GM18951 (cell line): ENCODE results near the gene KRTAP4-6.
"Not testable (repeated sequence)": the region's sequence is repeated elsewhere in the genome, so short reads cannot be mapped to it uniquely, and the experiment has no call there.

Source experiments
- POLR2A ChIP-seq: IDR thresholded peaks from 4 replicates; pipeline ENCODE4 v1.6.1; 2011; ENCODE audit warnings: mild to moderate bottlenecking; ENCODE audit not compliant: insufficient read length, insufficient read depth; ENCODE audit errors: extremely low read depth
- in situ Hi-C: fragments of 300-500 bp; cut with MboI; formaldehyde crosslinking; loops from one replicate; pipeline ENCODE4 v1.12.0; 2022; ENCODE audit warnings: low sequenced_read_pairs, mixed read lengths, inconsistent platforms; ENCODE audit not compliant: unreplicated experiment

Gene KRTAP4-6

GRCh38 chr17:41107941-41108450, 32.3 kb downstream of the KRTAP4-6 start:
- TF ChIP-seq POLR2A = no peak
- in situ Hi-C loops = no loop called here

GRCh38 chr17:41105347-41105746, 35.0 kb downstream of the KRTAP4-6 start, which contains the start of gene KRTAP4-9:
Gene KRTAP4-9, plus strand, starts transcription at chr17:41105389. Its CDS starts 0 bp downstream, at chr17:41105389.
- in situ Hi-C loops = not testable (repeated sequence)

GRCh38 chr17:41104386-41105038, 35.8 kb downstream of the KRTAP4-6 start:
- in situ Hi-C loops = not testable (repeated sequence)

GRCh38 chr17:41103896-41104295, 36.4 kb downstream of the KRTAP4-6 start:
- in situ Hi-C loops = no loop called here
- no peak for TF ChIP-seq POLR2A

GRCh38 chr17:41101586-41102259, 38.6 kb downstream of the KRTAP4-6 start, which contains the start of gene KRTAP4-16:
Gene KRTAP4-16, minus strand, starts transcription at chr17:41102209. Its CDS starts 0 bp downstream, at chr17:41102209.
- in situ Hi-C loops = no loop called here
- no peak for TF ChIP-seq POLR2A

- in situ Hi-C loops = not testable (repeated sequence)
Observed at GRCh38 chr17:41099682-41100480, 40.5 kb downstream of the KRTAP4-6 start.

GRCh38 chr17:41098481-41098880, 41.9 kb downstream of the KRTAP4-6 start:
- in situ Hi-C loops = no loop called here
- TF ChIP-seq POLR2A = no peak

GRCh38 chr17:41098042-41098441, 42.3 kb downstream of the KRTAP4-6 start, which contains the start of gene KRTAP4-8:
Gene KRTAP4-8, minus strand, starts transcription at chr17:41098142. Its CDS starts 58 bp downstream, at chr17:41098084.
- TF ChIP-seq POLR2A = no peak
- in situ Hi-C loops = no loop called here

- no peak for TF ChIP-seq POLR2A
- in situ Hi-C loops = no loop called here
Observed at GRCh38 chr17:41096055-41096454, 44.3 kb downstream of the KRTAP4-6 start.
